ENCODE measurements around the gene TEX13D. TPM values are rescaled to one million over a fixed set of nuclear protein-coding genes. Genes with fewer than 3 reads are reported as not detected.

Gene TEX13D
- total and polyA plus RNA-seq, 9 of the 15 experiments (the other 6 are each of a cell fraction or from before 2014, with no cell fraction given), result 0.06 TPM; not detected in 8

DNA sequence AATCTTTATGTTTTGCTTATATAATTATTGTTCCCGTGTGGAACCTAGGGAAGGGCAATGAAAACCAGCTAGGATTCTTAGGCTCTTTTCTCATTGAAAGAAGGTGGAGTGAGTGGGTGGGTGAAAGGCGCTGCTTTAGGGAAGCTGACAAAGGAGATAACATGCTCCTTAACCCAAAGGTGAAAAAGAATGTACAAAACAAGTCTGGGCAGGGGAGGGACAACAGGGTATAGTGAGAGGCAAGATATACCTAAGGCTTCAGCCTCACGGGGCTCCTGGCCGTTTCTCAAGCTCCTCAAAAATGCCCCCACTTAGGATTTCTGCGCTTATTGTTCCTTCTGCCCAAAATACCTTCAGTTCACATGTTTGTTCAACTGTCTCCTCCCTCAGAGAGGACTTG lies 15.7 kb downstream of the TEX13D start (continued):
- TF ChIP-seq, protein P1, sequence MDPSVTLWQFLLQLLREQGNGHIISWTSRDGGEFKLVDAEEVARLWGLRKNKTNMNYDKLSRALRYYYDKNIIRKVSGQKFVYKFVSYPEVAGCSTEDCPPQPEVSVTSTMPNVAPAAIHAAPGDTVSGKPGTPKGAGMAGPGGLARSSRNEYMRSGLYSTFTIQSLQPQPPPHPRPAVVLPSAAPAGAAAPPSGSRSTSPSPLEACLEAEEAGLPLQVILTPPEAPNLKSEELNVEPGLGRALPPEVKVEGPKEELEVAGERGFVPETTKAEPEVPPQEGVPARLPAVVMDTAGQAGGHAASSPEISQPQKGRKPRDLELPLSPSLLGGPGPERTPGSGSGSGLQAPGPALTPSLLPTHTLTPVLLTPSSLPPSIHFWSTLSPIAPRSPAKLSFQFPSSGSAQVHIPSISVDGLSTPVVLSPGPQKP (CRISPR knock-in tag; IDR thresholded peaks at IDR 0.05), result no peak
- TF ChIP-seq, protein P2, sequence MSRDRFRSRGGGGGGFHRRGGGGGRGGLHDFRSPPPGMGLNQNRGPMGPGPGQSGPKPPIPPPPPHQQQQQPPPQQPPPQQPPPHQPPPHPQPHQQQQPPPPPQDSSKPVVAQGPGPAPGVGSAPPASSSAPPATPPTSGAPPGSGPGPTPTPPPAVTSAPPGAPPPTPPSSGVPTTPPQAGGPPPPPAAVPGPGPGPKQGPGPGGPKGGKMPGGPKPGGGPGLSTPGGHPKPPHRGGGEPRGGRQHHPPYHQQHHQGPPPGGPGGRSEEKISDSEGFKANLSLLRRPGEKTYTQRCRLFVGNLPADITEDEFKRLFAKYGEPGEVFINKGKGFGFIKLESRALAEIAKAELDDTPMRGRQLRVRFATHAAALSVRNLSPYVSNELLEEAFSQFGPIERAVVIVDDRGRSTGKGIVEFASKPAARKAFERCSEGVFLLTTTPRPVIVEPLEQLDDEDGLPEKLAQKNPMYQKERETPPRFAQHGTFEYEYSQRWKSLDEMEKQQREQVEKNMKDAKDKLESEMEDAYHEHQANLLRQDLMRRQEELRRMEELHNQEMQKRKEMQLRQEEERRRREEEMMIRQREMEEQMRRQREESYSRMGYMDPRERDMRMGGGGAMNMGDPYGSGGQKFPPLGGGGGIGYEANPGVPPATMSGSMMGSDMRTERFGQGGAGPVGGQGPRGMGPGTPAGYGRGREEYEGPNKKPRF (IDR thresholded peaks at IDR 0.05; ENCODE audit: low read depth, low read length), result no peak
- TF ChIP-seq, protein P3, sequence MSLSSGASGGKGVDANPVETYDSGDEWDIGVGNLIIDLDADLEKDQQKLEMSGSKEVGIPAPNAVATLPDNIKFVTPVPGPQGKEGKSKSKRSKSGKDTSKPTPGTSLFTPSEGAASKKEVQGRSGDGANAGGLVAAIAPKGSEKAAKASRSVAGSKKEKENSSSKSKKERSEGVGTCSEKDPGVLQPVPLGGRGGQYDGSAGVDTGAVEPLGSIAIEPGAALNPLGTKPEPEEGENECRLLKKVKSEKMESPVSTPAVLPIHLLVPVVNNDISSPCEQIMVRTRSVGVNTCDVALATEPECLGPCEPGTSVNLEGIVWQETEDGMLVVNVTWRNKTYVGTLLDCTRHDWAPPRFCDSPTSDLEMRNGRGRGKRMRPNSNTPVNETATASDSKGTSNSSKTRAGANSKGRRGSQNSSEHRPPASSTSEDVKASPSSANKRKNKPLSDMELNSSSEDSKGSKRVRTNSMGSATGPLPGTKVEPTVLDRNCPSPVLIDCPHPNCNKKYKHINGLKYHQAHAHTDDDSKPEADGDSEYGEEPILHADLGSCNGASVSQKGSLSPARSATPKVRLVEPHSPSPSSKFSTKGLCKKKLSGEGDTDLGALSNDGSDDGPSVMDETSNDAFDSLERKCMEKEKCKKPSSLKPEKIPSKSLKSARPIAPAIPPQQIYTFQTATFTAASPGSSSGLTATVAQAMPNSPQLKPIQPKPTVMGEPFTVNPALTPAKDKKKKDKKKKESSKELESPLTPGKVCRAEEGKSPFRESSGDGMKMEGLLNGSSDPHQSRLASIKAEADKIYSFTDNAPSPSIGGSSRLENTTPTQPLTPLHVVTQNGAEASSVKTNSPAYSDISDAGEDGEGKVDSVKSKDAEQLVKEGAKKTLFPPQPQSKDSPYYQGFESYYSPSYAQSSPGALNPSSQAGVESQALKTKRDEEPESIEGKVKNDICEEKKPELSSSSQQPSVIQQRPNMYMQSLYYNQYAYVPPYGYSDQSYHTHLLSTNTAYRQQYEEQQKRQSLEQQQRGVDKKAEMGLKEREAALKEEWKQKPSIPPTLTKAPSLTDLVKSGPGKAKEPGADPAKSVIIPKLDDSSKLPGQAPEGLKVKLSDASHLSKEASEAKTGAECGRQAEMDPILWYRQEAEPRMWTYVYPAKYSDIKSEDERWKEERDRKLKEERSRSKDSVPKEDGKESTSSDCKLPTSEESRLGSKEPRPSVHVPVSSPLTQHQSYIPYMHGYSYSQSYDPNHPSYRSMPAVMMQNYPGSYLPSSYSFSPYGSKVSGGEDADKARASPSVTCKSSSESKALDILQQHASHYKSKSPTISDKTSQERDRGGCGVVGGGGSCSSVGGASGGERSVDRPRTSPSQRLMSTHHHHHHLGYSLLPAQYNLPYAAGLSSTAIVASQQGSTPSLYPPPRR (CRISPR knock-in tag; IDR thresholded peaks at IDR 0.05; ENCODE audit: borderline replicate concordance), result no peak
- TF ChIP-seq POLR2AphosphoS2 (IDR thresholded peaks at IDR 0.05; ENCODE audit: low read length) (no peak), BRD4 (IDR thresholded peaks at IDR 0.05) (no peak), TCF7 (IDR thresholded peaks at IDR 0.05; ENCODE audit: borderline replicate concordance) (no peak), BHLHE40 (IDR thresholded peaks at IDR 0.05; ENCODE audit: low read length) (no peak), HDAC1 (IDR thresholded peaks at IDR 0.05) (0 out of 4 replicates have a peak, but pooled peaks of 1 of the 2 experiments have one; percentile 14)

Measured in K562 (cell line).